Parathyroid adenoma (tissue), 2 donors: ENCODE data around the gene PPP1R15B.

ENCODE experiments used
- H2AFZ ChIP-seq: fragments of 300-600 bp; sonication (generic); one replicate; pipeline ENCODE4 v1.7.0; 2017; ENCODE audit warnings: antibody characterized with exemption, mild to moderate bottlenecking
- H3K27ac ChIP-seq: fragments of 300-600 bp; sonication (generic); one replicate; pipeline ENCODE4 v1.7.0; 2017
- H3K27me3 ChIP-seq: fragments of 300-600 bp; sonication (generic); one replicate; pipeline ENCODE4 v1.7.0; 2017; ENCODE audit warnings: low read length; ENCODE audit not compliant: control insufficient read depth, insufficient read depth
- H3K36me3 ChIP-seq: fragments of 300-600 bp; sonication (generic); one replicate; pipeline ENCODE4 v1.7.0; 2017; ENCODE audit warnings: low read length; ENCODE audit not compliant: control insufficient read depth, insufficient read depth
- H3K4me1 ChIP-seq: fragments of 300-600 bp; sonication (generic); one replicate; pipeline ENCODE4 v1.7.0; 2017; ENCODE audit warnings: control low read depth
- H3K4me2 ChIP-seq: fragments of 300-600 bp; sonication (generic); one replicate; pipeline ENCODE4 v1.7.0; 2017; ENCODE audit warnings: low read length
- H3K4me3 ChIP-seq: fragments of 300-600 bp; sonication (generic); one replicate; pipeline ENCODE4 v1.7.0; 2017; ENCODE audit warnings: low read depth, low read length
- H3K79me2 ChIP-seq: fragments of 300-600 bp; sonication (generic); one replicate; pipeline ENCODE4 v1.7.0; 2017; ENCODE audit warnings: control low read depth
- H3K9ac ChIP-seq: fragments of 300-600 bp; sonication (generic); one replicate; pipeline ENCODE4 v1.7.0; 2017; ENCODE audit warnings: mild to moderate bottlenecking
- H3K9me3 ChIP-seq: fragments of 300-600 bp; sonication (generic); one replicate; pipeline ENCODE4 v1.7.0; 2017; ENCODE audit warnings: low read length; ENCODE audit not compliant: control insufficient read depth
- TF ChIP-seq, protein P1 (sequence below): fragments of 300-600 bp; sonication (generic); IDR thresholded peaks from one replicate; pipeline ENCODE4 v1.7.0; 2017; ENCODE audit warnings: antibody characterized with exemption, mild to moderate bottlenecking
- donor health status: primary hyperparathyroidism.

PPP1R15B gene

DNA sequence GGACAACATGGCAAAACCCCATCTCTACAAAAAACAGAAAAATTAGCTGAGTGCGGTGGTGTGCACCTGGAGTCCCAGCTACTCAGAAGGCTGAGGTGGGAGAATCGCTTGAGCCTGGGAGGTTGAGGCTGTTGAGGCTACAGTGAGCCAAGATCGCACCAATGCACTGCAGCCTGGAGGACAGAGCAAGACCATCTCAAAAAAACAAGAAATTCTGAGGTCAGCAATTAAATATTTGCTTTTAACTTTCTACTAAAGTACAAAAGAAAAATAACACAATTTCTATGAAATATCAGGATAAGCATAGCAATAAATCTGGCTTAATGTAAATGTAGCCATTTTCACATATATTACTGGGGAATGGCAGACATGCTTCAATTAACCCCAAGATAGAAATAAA, 9.9 kb downstream of the PPP1R15B start:
- Histone ChIP-seq H3K27me3 (no peaks in the 10 kb centered on the region), H3K4me1 (no peaks in the 10 kb centered on the region), H3K79me2 (no peaks in the 10 kb centered on the region), H3K36me3 (no peaks in the 10 kb centered on the region), H3K9me3 (no peaks in the 10 kb centered on the region), H3K27ac (no peak overlapping the region), H3K4me2 (no peak overlapping the region), H3K9ac (no peak overlapping the region), H2AFZ (no peak overlapping the region), H3K4me3 (no peak overlapping the region)
- TF ChIP-seq, protein P1, sequence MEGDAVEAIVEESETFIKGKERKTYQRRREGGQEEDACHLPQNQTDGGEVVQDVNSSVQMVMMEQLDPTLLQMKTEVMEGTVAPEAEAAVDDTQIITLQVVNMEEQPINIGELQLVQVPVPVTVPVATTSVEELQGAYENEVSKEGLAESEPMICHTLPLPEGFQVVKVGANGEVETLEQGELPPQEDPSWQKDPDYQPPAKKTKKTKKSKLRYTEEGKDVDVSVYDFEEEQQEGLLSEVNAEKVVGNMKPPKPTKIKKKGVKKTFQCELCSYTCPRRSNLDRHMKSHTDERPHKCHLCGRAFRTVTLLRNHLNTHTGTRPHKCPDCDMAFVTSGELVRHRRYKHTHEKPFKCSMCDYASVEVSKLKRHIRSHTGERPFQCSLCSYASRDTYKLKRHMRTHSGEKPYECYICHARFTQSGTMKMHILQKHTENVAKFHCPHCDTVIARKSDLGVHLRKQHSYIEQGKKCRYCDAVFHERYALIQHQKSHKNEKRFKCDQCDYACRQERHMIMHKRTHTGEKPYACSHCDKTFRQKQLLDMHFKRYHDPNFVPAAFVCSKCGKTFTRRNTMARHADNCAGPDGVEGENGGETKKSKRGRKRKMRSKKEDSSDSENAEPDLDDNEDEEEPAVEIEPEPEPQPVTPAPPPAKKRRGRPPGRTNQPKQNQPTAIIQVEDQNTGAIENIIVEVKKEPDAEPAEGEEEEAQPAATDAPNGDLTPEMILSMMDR: no peak

DNA sequence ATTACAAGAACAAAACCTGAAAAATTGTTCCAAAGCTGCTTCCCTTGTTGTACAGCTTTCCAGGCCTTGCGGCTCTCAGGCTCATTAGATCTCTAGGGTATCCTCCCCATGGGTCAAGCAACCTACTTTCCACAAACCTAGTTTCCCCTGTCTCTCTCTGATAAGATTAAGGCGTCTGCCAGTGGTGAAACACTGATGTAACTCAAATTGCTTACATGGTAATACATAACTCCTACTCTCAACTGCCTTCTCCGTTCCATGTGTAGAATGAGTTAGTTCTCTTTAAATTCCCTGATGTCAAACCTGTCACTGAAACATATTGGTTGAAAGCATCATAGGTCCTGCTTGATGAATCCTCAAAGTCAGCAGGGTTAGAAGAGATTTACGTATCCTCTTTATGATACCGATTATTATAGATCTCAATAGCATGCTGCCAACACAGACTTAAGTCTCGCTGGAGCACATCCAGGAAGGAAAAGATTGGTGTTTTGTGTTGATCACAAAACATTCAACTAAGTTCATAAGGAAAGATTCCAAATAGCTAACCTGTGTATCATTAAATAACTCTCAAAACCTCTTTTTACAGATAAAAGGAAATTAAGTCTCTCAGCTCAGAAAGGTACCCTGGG, 10.6 kb downstream of the PPP1R15B start:
- Histone ChIP-seq H3K27me3 (no peaks in the 10 kb centered on the region), H3K4me2 (no peak overlapping the region), H3K4me1 (no peaks in the 10 kb centered on the region), H3K9me3 (no peaks in the 10 kb centered on the region), H3K36me3 (no peaks in the 10 kb centered on the region), H3K9ac (no peak overlapping the region), H3K79me2 (no peaks in the 10 kb centered on the region), H3K4me3 (no peak overlapping the region), H3K27ac (no peak overlapping the region), H2AFZ (no peak overlapping the region)
- TF ChIP-seq, protein P1: no peak

- Histone ChIP-seq H3K4me1 (no peaks in the 10 kb centered on the region), H3K79me2 (no peaks in the 10 kb centered on the region), H3K36me3 (no peaks in the 10 kb centered on the region), H2AFZ (no peak overlapping the region), H3K27ac (no peak overlapping the region), H3K4me3 (no peak overlapping the region), H3K27me3 (no peaks in the 10 kb centered on the region), H3K9ac (no peak overlapping the region), H3K9me3 (no peaks in the 10 kb centered on the region), H3K4me2 (no peak overlapping the region)
- TF ChIP-seq, protein P1: peak; percentile 62
Observed at GRCh38 chr1:204398197-204399125, 13.2 kb downstream of the PPP1R15B start.

DNA sequence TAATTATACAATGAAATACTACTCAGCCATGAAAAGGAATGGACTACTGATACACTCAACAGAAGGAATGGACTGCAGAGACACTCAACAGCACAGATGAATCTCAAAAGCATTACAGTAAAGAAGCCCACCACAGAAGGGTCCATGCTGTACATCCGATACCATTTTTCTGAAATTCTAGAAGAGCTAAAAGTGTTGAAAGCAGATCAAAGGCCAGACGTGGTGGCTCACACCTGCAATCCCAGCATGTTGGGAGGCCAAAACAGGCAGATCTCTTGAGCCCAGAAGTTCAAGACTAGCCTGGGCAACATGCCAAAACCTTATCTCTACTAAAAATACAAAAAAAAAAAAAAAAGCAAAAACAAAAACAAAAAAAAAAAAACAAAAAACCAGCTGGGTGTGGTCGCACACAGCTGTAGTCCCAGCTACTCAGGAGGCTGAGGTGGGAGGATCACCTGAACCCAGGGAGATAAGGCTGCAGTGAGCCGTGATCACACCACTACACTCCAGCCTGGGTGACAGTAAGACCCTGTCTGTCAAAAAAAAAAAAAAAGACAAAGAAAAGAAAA, 15.5 kb downstream of the PPP1R15B start:
- no peak overlapping the region for H3K27ac ChIP-seq
- H3K9ac ChIP-seq: no peak overlapping the region
- TF ChIP-seq, protein P1: no peak
- H3K4me3 ChIP-seq: no peak overlapping the region
- no peaks in the 10 kb centered on the region for H3K4me1 ChIP-seq
- H3K27me3 ChIP-seq: no peaks in the 10 kb centered on the region
- H3K4me2 ChIP-seq: no peak overlapping the region
- no peaks in the 10 kb centered on the region for H3K79me2 ChIP-seq
- no peaks in the 10 kb centered on the region for H3K9me3 ChIP-seq
- no peaks in the 10 kb centered on the region for H3K36me3 ChIP-seq
- no peak overlapping the region for H2AFZ ChIP-seq
